HCT116 (cell line): ENCODE measurements around the gene ZNF787. TPM values are rescaled to one million over a fixed set of nuclear protein-coding genes. Genes with fewer than 3 reads are reported as not detected.

Source experiments
- ATAC-seq: fragments of 200-7000 bp; cut with Tn5 transposase; 2 replicates; pipeline ENCODE4 v1.9.1; 2020; ENCODE audit warnings: mild to moderate bottlenecking, moderate library complexity
- BruUV-seq: library from RNA; stranded (reverse); fragments of 400-500 nt; replicated peaks from 2 replicates; lab custom pipeline; 2021; lab: Mats Ljungman, UMichigan
- CTCF ChIA-PET: fragments of 300-600 bp; sonication (Branson Sonifier 250); formaldehyde crosslinking; loops from one replicate; lab custom pipeline; 2021; ENCODE audit warnings: antibody characterized with exemption; lab: Charles Lee
- POLR2A ChIA-PET: fragments of 300-600, 350-600 bp; sonication (Branson Sonifier 250); formaldehyde crosslinking; loops from one replicate; lab custom pipeline; 2021; ENCODE audit warnings: antibody characterized with exemption; lab: Charles Lee
- RAD21 ChIA-PET, 2 experiments: fragments of 300-600 bp; sonication (Branson Sonifier 250); formaldehyde crosslinking; loops; one replicate each; lab custom pipeline; 2023; ENCODE audit warnings: low total read pairs in 2 of 2; ENCODE audit not compliant: uncharacterized antibody in 2 of 2, unreplicated experiment in 2 of 2, low non-redundant PET in 1 of 2; lab: Charles Lee
- DNase-seq: peaks from one replicate; pipeline ENCODE4 v3.0.0-alpha.2; 2010; ENCODE audit warnings: low read depth, low spot score
- H2AFZ ChIP-seq: fragments of 200-600 bp; shearing (Covaris generic), sonication (generic); 2 replicates; pipeline ENCODE4 v1.6.1; 2017; ENCODE audit warnings: low read depth, mixed run types, mixed read lengths, antibody characterized with exemption, low read length; ENCODE audit not compliant: poor library complexity, severe bottlenecking
- H3K27ac ChIP-seq: 2 replicates; pipeline ENCODE4 v1.5.1; 2012; ENCODE audit warnings: low read depth, low read length
- H3K27me3 ChIP-seq: fragments of 200-600 bp; sonication (generic); 2 replicates; pipeline ENCODE4 v1.6.1; 2016; ENCODE audit warnings: mixed run types, low read length, mixed read lengths; ENCODE audit not compliant: insufficient read depth
- H3K36me3 ChIP-seq, 2 experiments: fragments of 200-500 bp in 1 of 2; fragments of 200-600 bp in 1 of 2; sonication (Bioruptor generic) in 1 of 2; sonication (generic) in 1 of 2; 2 replicates each; pipeline versions ENCODE4 v1.5.1 to v1.6.1; 2014 to 2016; ENCODE audit warnings: low read length in 2 of 2, inconsistent platforms in 1 of 2, mixed read lengths in 1 of 2, mixed run types in 1 of 2; ENCODE audit not compliant: insufficient read depth in 2 of 2, control insufficient read depth in 1 of 2
- H3K4me1 ChIP-seq, 2 experiments: fragments of 200-600 bp in 1 of 2; sonication (generic) in 1 of 2; 2 replicates each; pipeline versions ENCODE4 v1.5.1 to v1.6.1; 2012 to 2017; ENCODE audit warnings: low read length in 2 of 2, inconsistent platforms in 1 of 2, mild to moderate bottlenecking in 1 of 2, mixed read lengths in 1 of 2, mixed run types in 1 of 2, moderate library complexity in 1 of 2; ENCODE audit not compliant: insufficient read depth in 2 of 2, control insufficient read depth in 1 of 2
- H3K4me2 ChIP-seq: fragments of 200-600 bp; sonication (generic); 2 replicates; pipeline ENCODE4 v1.6.1; 2017; ENCODE audit warnings: mixed run types, low read length, mixed read lengths
- H3K4me3 ChIP-seq, 2 experiments: fragments of 200-600 bp in 1 of 2; sonication (generic) in 1 of 2; replicated peaks in 1 of 2; 2 replicates each; pipeline ENCODE4 v1.5.1; 2011 to 2016; ENCODE audit warnings: low read length in 2 of 2, control low read depth in 1 of 2, low read depth in 1 of 2, mild to moderate bottlenecking in 1 of 2, mixed read lengths in 1 of 2, mixed run types in 1 of 2
- H3K79me2 ChIP-seq: fragments of 200-600 bp; sonication (generic); 2 replicates; pipeline ENCODE4 v1.6.1; 2017; ENCODE audit warnings: mild to moderate bottlenecking, mixed run types, low read length, moderate library complexity, mixed read lengths; ENCODE audit not compliant: insufficient read depth
- H3K9ac ChIP-seq: fragments of 200-600 bp; sonication (generic); 2 replicates; pipeline ENCODE4 v1.6.1; 2016; ENCODE audit warnings: low read length, mixed read lengths
- H3K9me2 ChIP-seq: fragments of 200-600 bp; sonication (generic), shearing (Covaris generic); 2 replicates; pipeline ENCODE4 v1.6.1; 2017; ENCODE audit warnings: mixed run types, mild to moderate bottlenecking, moderate library complexity; ENCODE audit not compliant: insufficient read depth
- H3K9me3 ChIP-seq, 2 experiments: fragments of 200-500 bp in 1 of 2; fragments of 200-600 bp in 1 of 2; sonication (Bioruptor generic) in 1 of 2; sonication (generic) in 1 of 2; 2 replicates each; pipeline ENCODE4 v1.6.1; 2014 to 2017; ENCODE audit warnings: low read length in 2 of 2, mixed read lengths in 2 of 2, inconsistent platforms in 1 of 2, low read depth in 1 of 2, mild to moderate bottlenecking in 1 of 2, mixed run types in 1 of 2, moderate library complexity in 1 of 2; ENCODE audit not compliant: control insufficient read depth in 1 of 2, insufficient read depth in 1 of 2
- H4K20me1 ChIP-seq: fragments of 200-600 bp; sonication (generic), shearing (Covaris generic); 2 replicates; pipeline ENCODE4 v1.6.1; 2017; ENCODE audit warnings: mixed run types, mild to moderate bottlenecking, moderate library complexity; ENCODE audit not compliant: insufficient read depth
- CEBPB ChIP-seq: IDR thresholded peaks from 2 replicates; pipeline ENCODE4 v1.6.1; 2012; ENCODE audit warnings: low read depth
- EGR1 ChIP-seq: IDR thresholded peaks from 2 replicates; pipeline ENCODE4 v1.6.1; 2012; ENCODE audit warnings: low read depth
- ELF1 ChIP-seq: IDR thresholded peaks from 2 replicates; pipeline ENCODE4 v1.6.1; 2012; ENCODE audit warnings: low read depth, borderline replicate concordance
- EZH2 ChIP-seq: fragments of 200-600 bp; sonication (generic); IDR thresholded peaks from 2 replicates; pipeline ENCODE4 v1.6.1; 2017; ENCODE audit warnings: antibody characterized with exemption, mixed run types
- EZH2phosphoT487 ChIP-seq: fragments of 200-600 bp; IDR thresholded peaks from 2 replicates; pipeline ENCODE4 v1.6.1; 2018; ENCODE audit warnings: antibody characterized with exemption, borderline replicate concordance
- FOSL1 ChIP-seq: IDR thresholded peaks from 2 replicates; pipeline ENCODE4 v1.6.1; 2012; ENCODE audit warnings: low read depth
- JUND ChIP-seq: IDR thresholded peaks from 2 replicates; pipeline ENCODE4 v1.6.1; 2012
- POLR2AphosphoS5 ChIP-seq: IDR thresholded peaks from 2 replicates; pipeline ENCODE4 v1.6.1; 2011; ENCODE audit warnings: mild to moderate bottlenecking, low read depth, low read length, moderate library complexity
- RAD21 ChIP-seq: IDR thresholded peaks from 2 replicates; pipeline ENCODE4 v1.6.1; 2012; ENCODE audit warnings: low read depth, mild to moderate bottlenecking
- SP1 ChIP-seq: IDR thresholded peaks from 2 replicates; pipeline ENCODE4 v1.6.1; 2012; ENCODE audit warnings: low read depth
- SRF ChIP-seq: IDR thresholded peaks from 2 replicates; pipeline ENCODE4 v1.6.1; 2012; ENCODE audit warnings: low read depth
- ZFX ChIP-seq: fragments of 450-650 bp; IDR thresholded peaks from 2 replicates; pipeline ENCODE4 v1.6.1; 2017
- intact Hi-C: fragments of 100-400 bp; cut with micrococcal nuclease; formaldehyde crosslinking; loops from 2 replicates; pipeline ENCODE4 v1.10.0; 2022
- total RNA-seq: library from RNA; stranded (reverse); gene quantifications from one replicate; pipeline ENCODE4 v1.2.1, GENCODE V29; 2021; ENCODE audit not compliant: unreplicated experiment
- TF ChIP-seq, protein P1 (sequence below): IDR thresholded peaks from 2 replicates; pipeline ENCODE4 v1.6.1; 2012
- TF ChIP-seq, protein P2 (sequence below): IDR thresholded peaks from 2 replicates; pipeline ENCODE4 v1.6.1; 2011; ENCODE audit warnings: mild to moderate bottlenecking, low read length, moderate library complexity; ENCODE audit not compliant: insufficient replicate concordance; ENCODE audit errors: extremely low read depth
- TF ChIP-seq, protein P3 (sequence below): IDR thresholded peaks from 2 replicates; pipeline ENCODE4 v1.6.1; 2012; ENCODE audit warnings: low read depth
- TF ChIP-seq, protein P4 (sequence below): IDR thresholded peaks from 2 replicates; pipeline ENCODE4 v1.6.1; 2012

ZNF787 gene
- total RNA-seq, 1 experiment from 2014 or later: 40.3 TPM

DNA sequence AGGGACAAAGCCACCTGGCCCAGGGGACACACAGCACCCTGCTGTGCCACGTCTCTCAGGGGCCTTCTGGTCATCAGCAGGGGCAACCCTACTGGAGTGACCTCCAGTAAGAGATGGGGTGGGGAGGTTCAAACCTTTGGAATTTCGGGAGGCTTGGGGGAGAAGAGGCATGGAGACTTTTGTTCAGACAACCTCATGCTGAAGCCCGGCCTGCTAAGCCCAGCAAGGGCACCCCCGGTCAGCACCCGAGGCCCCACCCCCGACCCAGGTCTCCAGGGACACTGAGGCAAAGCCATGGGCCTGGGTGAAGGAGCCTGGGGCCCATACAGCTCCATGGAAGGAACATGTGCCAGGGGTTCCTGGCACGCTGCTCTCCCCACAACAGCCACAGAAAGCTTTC, 23.3 kb downstream of the ZNF787 start:
- no peak overlapping the region for H2AFZ ChIP-seq
- H3K27ac ChIP-seq: no peak overlapping the region
- no TSS peak for BruUV-seq
- TF ChIP-seq SRF (no peak), JUND (no peak)
- TF ChIP-seq, protein P1, sequence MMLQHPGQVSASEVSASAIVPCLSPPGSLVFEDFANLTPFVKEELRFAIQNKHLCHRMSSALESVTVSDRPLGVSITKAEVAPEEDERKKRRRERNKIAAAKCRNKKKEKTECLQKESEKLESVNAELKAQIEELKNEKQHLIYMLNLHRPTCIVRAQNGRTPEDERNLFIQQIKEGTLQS: no peak
- no peak for DNase-seq
- H3K27me3 ChIP-seq: no peaks in the 10 kb centered on the region
- CTCF ChIA-PET: no interaction called here
- H3K9me3 ChIP-seq: no peaks in the 10 kb centered on the region
- no peak for ATAC-seq
- intact Hi-C loops: no loop called here
- no peaks in the 10 kb centered on the region for H3K4me1 ChIP-seq
- no peak overlapping the region for H3K4me3 ChIP-seq
- no peak overlapping the region for H3K9ac ChIP-seq
- H3K9me2 ChIP-seq: no peaks in the 10 kb centered on the region
- POLR2A ChIA-PET: no interaction called here
- H3K4me2 ChIP-seq: no peak overlapping the region
- H4K20me1 ChIP-seq: no peaks in the 10 kb centered on the region
- peaks cover 5 to 13% of the 10 kb centered on the region in 2 experiments; a peak in 3 of 4 replicates for H3K36me3 ChIP-seq
- RAD21 ChIA-PET: no interaction called here
- peaks cover 82% of the 10 kb centered on the region for H3K79me2 ChIP-seq

DNA sequence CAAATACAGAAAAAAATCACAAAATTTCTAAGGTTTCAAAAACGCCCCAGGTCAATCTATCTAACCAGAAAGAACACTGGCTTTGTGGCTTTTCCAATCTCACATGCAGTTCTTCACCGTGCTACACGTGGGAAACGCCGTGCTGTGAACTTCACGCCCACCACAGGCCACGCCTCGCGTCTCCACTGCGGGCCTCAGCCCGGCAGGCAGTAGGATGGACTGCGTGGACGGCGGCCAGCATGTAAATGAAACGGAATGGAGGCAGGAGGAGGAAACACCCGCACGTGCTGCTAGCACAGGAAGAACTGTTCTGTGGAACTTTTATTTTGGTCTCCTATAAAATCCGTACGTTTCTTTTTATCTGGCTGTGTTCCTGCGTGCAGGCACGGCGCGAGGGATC, 23.8 kb downstream of the ZNF787 start:
- ChIA-PET POLR2A (no interaction called here), RAD21 (no interaction called here), CTCF (interaction anchor here (2.0 kb wide), 1 partner anchor 8 kb away, joined by 8 read pairs; no protein-coding TSS in a partner anchor)
- no peak for DNase-seq
- no peak overlapping the region for H2AFZ ChIP-seq
- H3K27me3 ChIP-seq: no peaks in the 10 kb centered on the region
- H3K79me2 ChIP-seq: peaks cover 82% of the 10 kb centered on the region
- H3K27ac ChIP-seq: no peak overlapping the region
- BruUV-seq: no TSS peak
- H3K9ac ChIP-seq: no peak overlapping the region
- H3K4me2 ChIP-seq: no peak overlapping the region
- H3K9me2 ChIP-seq: no peaks in the 10 kb centered on the region
- ATAC-seq: no peak
- H3K9me3 ChIP-seq: no peaks in the 10 kb centered on the region
- H4K20me1 ChIP-seq: no peaks in the 10 kb centered on the region
- no peak overlapping the region for H3K4me3 ChIP-seq
- H3K4me1 ChIP-seq: no peaks in the 10 kb centered on the region
- intact Hi-C loops: no loop called here
- peaks cover 5 to 10% of the 10 kb centered on the region in 2 experiments; a peak in 3 of 4 replicates for H3K36me3 ChIP-seq
- TF ChIP-seq, protein P2, sequence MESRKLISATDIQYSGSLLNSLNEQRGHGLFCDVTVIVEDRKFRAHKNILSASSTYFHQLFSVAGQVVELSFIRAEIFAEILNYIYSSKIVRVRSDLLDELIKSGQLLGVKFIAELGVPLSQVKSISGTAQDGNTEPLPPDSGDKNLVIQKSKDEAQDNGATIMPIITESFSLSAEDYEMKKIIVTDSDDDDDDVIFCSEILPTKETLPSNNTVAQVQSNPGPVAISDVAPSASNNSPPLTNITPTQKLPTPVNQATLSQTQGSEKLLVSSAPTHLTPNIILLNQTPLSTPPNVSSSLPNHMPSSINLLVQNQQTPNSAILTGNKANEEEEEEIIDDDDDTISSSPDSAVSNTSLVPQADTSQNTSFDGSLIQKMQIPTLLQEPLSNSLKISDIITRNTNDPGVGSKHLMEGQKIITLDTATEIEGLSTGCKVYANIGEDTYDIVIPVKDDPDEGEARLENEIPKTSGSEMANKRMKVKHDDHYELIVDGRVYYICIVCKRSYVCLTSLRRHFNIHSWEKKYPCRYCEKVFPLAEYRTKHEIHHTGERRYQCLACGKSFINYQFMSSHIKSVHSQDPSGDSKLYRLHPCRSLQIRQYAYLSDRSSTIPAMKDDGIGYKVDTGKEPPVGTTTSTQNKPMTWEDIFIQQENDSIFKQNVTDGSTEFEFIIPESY: no peak
- no peak for TF ChIP-seq ZFX
- TF ChIP-seq SP1: no peak
- TF ChIP-seq EZH2phosphoT487: no peak
- TF ChIP-seq, protein P3, sequence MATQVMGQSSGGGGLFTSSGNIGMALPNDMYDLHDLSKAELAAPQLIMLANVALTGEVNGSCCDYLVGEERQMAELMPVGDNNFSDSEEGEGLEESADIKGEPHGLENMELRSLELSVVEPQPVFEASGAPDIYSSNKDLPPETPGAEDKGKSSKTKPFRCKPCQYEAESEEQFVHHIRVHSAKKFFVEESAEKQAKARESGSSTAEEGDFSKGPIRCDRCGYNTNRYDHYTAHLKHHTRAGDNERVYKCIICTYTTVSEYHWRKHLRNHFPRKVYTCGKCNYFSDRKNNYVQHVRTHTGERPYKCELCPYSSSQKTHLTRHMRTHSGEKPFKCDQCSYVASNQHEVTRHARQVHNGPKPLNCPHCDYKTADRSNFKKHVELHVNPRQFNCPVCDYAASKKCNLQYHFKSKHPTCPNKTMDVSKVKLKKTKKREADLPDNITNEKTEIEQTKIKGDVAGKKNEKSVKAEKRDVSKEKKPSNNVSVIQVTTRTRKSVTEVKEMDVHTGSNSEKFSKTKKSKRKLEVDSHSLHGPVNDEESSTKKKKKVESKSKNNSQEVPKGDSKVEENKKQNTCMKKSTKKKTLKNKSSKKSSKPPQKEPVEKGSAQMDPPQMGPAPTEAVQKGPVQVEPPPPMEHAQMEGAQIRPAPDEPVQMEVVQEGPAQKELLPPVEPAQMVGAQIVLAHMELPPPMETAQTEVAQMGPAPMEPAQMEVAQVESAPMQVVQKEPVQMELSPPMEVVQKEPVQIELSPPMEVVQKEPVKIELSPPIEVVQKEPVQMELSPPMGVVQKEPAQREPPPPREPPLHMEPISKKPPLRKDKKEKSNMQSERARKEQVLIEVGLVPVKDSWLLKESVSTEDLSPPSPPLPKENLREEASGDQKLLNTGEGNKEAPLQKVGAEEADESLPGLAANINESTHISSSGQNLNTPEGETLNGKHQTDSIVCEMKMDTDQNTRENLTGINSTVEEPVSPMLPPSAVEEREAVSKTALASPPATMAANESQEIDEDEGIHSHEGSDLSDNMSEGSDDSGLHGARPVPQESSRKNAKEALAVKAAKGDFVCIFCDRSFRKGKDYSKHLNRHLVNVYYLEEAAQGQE: no peak
- no peak for TF ChIP-seq ELF1
- TF ChIP-seq, protein P4, sequence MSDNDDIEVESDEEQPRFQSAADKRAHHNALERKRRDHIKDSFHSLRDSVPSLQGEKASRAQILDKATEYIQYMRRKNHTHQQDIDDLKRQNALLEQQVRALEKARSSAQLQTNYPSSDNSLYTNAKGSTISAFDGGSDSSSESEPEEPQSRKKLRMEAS: no peak
- TF ChIP-seq RAD21: no peak
- no peak for TF ChIP-seq CEBPB
- TF ChIP-seq EZH2: no peak
- TF ChIP-seq EGR1: no peak
- no peak for TF ChIP-seq FOSL1
- TF ChIP-seq, protein P1: no peak
- TF ChIP-seq POLR2AphosphoS5: no peak
- TF ChIP-seq SRF: no peak
